Activated naive CD4-positive, alpha-beta T cell treated with anti-CD3 and anti-CD28 coated beads, Interleukin-2, amount 50 U/mL, for 72 hours (primary cell): ENCODE results near the gene C5orf46. TPM values are rescaled to one million over a fixed set of nuclear protein-coding genes. Genes with fewer than 3 reads are reported as not detected.
"Not testable (repeated sequence)": the region's sequence is repeated elsewhere in the genome, so short reads cannot be mapped to it uniquely, and the experiment has no call there.

Experiments used
- ATAC-seq, 2 donors: fragments of 150-1000 bp; cut with Tn5 transposase; 2 replicates each; pipeline ENCODE4 v1.10.0; 2021; ENCODE audit warnings: mild to moderate bottlenecking in 2 of 2, moderate library complexity in 2 of 2
- DNase-seq, 2 donors: peaks; one replicate each; pipeline ENCODE4 v3.0.0; 2021 to 2022; ENCODE audit warnings: low spot score in 2 of 2
- H3K27ac Mint-ChIP-seq, 2 donors: one replicate each; pipeline ENCODE4 v1.8.0; 2022; ENCODE audit warnings: mild to moderate bottlenecking in 2 of 2, mixed read lengths in 2 of 2
- H3K36me3 Mint-ChIP-seq, 2 donors: one replicate each; pipeline ENCODE4 v1.8.0; 2022; ENCODE audit warnings: mixed read lengths in 2 of 2
- H3K9me3 Mint-ChIP-seq, 2 donors: one replicate each; pipeline ENCODE4 v1.8.0; 2022; ENCODE audit warnings: mixed read lengths in 2 of 2
- total RNA-seq, 2 donors: library from RNA; stranded (reverse); gene quantifications; one replicate each; pipeline ENCODE4 v1.2.3, GENCODE V29; 2022

The C5orf46 gene
- not detected for total RNA-seq

DNA sequence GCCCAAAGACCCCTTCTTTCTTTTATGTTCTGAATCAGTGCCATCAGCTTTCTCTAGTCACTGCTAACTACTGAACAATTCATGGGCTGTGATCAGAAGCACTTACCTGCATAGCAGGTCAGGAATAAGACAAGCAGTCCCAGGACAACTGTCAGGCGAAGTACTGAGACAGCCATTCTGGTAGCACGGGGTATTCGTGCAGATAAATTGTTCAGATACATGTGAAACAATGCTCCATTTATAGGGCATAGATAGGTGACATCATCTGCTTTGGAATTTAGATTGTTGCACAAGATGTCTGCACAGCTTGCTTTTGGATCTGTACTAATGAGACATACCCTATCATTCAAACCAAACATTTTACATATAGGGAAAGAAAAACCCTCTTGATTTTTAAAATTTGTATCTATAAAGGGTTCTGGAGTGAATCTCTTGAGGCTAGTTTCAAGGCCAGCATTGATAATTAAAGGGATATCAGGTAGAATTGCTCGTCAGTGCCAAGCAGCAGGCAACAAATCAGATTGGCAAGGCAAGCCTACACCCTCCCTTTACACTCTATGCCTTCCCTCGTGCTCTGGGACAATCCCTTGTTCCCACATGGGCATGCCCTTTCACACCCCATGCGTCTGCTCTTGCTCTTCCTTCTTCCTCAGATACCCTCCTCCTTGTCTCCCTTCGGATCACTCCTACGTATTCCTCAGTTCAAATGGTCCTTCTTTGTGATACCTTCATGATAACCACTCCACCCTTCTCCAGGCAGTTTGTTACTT lies at the start of gene C5orf46:
TSS of gene C5orf46 (minus strand) at position 213 of the 770 bp plus-strand sequence. CDS start at position 176, 37 bp downstream.
- Mint-ChIP-seq H3K9me3 (peaks cover 0 to 3% of the 10 kb centered on the region in 2 donors), H3K36me3 (no peaks in the 10 kb centered on the region), H3K27ac (no peak within 1 kb of the TSS)
- DNase-seq = no peak
- no peak for ATAC-seq

DNA sequence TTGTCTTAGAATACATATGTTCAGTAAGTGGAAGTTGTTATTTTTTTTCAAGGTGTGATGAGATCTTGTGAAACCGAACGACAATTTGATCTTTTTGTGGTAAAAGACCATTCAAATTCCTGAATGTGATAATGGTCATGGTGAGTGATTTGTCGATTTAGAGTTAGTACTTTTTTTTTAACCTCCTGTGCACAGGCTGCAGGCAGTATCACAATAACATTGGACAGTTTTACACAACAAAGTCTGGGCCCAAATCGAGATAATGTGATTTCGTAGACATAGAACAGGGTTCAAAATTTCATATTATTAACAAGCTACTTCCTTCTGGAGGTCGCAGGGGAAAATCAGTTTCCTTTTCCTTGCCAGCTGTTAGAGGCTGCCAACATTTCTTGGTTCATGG lies 48.6 kb upstream of the C5orf46 start:
- no peak for DNase-seq
- H3K36me3 Mint-ChIP-seq = no peaks in the 10 kb centered on the region
- no peak for ATAC-seq
- H3K27ac Mint-ChIP-seq = no peak overlapping the region
- H3K9me3 Mint-ChIP-seq = no peaks in the 10 kb centered on the region

DNA sequence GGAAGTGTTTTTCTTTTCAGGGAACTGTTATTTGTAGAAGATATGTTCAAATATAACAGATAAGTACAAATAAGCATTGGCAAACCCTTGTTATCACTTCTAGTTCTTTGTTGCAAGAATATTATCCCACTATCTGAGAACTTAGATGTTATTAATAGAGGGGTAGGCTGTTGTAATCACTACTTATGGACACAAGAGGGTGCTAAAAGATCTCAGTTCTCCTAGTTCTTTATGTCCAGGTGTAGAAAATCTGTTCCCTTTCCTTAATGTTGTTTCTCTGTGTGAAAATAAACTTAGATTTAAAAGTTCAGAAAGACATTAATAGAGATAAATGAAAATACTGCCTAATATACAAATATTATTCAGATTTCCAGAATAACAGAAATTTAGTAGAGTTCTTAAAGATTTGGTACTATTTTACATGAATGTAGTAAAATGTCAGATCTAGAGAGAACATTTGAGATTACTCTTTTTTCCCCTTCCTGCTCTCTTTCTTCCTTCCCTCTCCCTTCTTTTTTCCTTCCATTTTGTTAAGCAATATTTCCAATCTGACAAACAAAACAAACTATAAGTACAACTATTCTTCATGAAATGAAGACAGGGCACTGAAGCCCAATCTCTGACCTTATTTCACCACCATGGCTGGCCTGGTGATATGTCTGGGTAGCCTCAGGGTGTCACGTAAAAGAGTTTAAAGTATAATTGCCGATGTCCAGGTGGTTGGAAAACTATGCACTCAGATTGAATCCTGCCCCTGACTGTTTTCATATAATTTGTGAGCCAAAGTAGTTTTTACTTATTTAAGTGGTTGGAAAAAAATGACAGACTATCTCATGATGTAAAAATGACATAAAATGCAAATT lies 43.6 kb upstream of the C5orf46 start:
- Mint-ChIP-seq H3K36me3 (no peaks in the 10 kb centered on the region), H3K9me3 (no peaks in the 10 kb centered on the region), H3K27ac (no peak overlapping the region)
- DNase-seq = no peak
- ATAC-seq = no peak

DNA sequence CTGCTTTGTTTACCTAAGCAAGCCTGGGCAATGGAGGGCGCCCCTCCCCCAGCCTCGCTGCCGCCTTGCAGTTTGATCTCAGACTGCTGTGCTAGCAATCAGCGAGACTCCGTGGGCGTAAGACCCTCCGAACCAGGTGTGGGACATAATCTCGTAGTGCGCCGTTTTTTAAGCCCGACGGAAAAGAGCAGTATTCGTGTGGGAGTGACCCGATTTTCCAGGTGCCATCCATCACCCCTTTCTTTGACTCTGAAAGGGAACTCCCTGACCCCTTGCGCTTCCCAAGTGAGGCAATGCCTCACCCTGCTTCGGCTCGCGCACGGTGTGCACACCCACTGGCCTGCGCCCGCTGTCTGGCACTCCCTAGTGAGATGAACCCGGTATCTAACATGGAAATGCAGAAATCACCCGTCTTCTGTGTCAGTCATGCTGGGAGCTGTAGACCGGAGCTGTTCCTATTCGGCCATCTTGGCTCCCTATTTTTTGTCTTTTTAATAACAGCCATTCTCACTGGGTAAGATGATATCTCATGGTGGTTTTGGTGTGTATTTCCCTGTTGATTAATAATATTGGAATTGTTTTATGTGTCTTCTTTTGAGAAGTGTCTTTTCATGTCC lies 40.4 kb upstream of the C5orf46 start:
- not testable (repeated sequence) for H3K9me3 Mint-ChIP-seq, DNase-seq, H3K27ac Mint-ChIP-seq, H3K36me3 Mint-ChIP-seq, ATAC-seq

DNA sequence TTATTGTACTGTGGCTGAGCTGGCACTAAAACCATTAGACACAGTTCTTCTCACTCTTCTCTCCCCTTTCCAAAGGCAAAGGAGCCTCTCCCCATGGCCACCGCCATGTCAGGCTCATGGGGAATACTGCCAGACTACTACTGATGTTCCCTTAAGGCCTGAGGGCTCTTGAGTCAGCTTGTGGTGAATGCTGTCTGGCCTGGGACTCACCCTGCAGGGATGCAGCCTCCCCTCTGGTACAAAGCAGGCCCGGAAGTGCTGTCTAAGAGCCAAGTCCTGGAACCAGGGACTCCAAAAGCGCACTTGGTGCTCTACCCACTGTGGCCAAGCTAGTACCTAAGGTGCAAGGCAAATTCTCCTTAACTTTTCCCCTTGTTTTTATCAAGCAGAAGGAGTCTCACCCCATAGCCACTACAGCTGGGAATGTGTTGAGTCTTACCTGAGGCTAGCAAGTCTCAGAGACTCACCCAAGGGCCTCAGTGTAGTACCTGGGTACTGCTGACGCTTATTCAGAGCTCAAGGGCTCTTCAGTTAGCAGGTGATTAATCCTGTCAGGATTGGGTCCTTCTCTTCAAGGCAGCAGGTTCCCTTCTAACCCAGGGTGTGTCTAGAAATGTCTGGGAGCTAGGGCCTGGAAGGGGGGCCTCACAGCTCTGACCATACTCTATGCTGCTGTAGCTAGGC lies 33.2 kb upstream of the C5orf46 start:
- peaks cover 0 to 4% of the 10 kb centered on the region in 2 donors for H3K36me3 Mint-ChIP-seq
- H3K9me3 Mint-ChIP-seq = peaks cover 8 to 9% of the 10 kb centered on the region in 2 donors
- DNase-seq = no peak
- no peak for ATAC-seq
- H3K27ac Mint-ChIP-seq = no peak overlapping the region

DNA sequence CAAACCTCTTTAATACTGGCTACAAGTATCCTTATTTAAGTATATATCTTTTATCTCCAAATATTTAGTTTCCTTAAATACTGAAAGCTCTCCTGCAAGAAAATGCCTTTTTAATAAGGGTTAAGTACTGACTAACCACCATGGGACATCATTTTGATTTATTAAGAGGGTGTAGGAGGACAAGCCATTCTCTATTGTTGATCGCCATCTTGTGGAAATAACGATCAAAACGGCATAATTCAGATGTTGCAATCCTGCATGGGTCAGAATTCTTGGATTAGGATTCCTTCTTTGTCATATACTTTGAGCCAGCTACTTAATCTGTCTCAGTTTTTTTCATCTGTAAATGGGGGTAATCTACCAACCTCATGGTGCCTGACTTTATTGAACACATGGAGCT lies 28.7 kb upstream of the C5orf46 start:
- H3K36me3 Mint-ChIP-seq = peaks cover 0 to 4% of the 10 kb centered on the region in 2 donors
- H3K27ac Mint-ChIP-seq = no peak overlapping the region
- DNase-seq (no peak), ATAC-seq (no peak)
- H3K9me3 Mint-ChIP-seq = peaks cover 8 to 9% of the 10 kb centered on the region in 2 donors

DNA sequence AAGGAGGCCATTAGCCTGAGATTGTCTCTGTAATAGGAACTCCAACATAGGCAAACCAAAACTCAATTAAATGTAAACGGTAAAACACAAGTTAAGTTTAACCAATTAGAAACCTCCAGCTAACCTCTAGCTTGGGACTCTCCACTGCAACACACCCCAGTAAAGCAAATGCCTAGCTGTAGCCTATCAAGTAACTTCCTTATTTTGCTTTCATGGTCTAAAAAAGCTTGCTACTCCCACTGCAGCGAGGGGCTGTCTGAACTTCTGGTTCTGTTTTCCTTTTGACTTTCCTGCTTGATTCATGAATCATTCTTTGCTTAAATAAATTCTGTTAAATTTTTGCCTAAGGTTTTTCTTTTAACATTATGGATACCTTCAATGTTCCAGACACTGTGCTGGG lies 24.4 kb upstream of the C5orf46 start:
- no peaks in the 10 kb centered on the region for H3K36me3 Mint-ChIP-seq
- no peak for ATAC-seq
- peaks cover 4 to 10% of the 10 kb centered on the region in 2 donors for H3K9me3 Mint-ChIP-seq
- DNase-seq = no peak
- H3K27ac Mint-ChIP-seq = no peak overlapping the region

DNA sequence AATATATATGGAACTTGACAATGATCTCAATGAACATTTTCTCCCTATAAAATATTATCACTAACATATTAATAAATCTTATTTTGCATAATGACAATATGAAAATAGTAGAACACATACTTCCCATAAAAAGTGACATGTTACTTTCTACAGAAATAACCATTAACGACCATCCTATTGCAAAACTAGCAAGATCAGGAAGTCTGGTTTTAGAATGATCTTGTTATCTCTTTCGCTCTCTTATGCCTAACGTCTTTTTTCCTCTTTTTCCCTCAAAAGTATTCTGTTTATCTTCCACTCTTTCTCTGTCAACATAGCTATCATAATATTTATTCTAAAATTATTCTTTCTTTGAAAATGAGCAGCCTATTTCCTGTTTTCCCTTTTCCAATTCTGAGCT lies 21.6 kb upstream of the C5orf46 start:
- Mint-ChIP-seq H3K27ac (no peak overlapping the region), H3K36me3 (no peaks in the 10 kb centered on the region), H3K9me3 (peaks cover 7 to 10% of the 10 kb centered on the region in 2 donors)
- ATAC-seq (no peak), DNase-seq (no peak)

DNA sequence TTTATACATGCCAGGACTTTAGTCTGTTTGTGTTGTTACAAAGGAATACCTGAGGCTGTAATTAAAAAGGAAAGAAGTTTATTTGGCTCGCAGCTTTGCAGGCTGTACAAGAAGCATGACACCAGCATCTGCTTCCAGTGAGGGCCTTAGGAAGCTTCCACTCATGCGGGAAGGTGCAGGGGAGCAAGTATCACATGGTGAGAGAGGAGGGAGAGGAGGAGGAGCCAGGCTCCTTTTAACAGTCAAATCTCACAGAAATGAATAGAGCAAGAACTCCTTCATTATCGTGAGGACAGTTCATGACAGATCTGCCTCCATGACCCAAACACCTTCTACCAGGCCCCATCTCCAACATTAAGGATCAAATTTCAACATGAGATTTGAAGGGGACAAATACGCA lies 18.7 kb upstream of the C5orf46 start:
- Mint-ChIP-seq H3K36me3 (no peaks in the 10 kb centered on the region), H3K27ac (no peak overlapping the region), H3K9me3 (peaks cover 7 to 10% of the 10 kb centered on the region in 2 donors)
- ATAC-seq = no peak
- no peak for DNase-seq

DNA sequence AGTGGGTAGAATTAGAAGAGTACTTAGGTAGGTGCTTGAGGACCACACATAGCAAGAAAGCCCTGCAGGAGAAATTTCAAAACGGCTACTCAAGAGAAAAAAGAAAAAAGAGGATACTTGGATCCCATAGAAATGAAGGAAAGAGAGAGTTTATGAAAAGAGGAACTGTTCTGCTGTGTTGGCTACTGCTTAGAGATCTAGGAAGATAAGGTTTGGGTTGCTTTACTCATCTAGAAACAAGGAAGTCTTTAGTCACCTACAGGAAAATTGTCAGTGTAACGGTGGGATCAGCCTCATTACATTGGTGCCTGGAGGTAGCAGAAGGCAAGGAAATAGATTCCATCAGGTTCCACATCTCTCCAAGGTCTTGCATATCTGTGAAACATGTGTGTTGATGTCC lies 14.8 kb upstream of the C5orf46 start:
- no peak for ATAC-seq
- no peak overlapping the region for H3K27ac Mint-ChIP-seq
- peaks cover 1 to 3% of the 10 kb centered on the region in 2 donors for H3K9me3 Mint-ChIP-seq
- H3K36me3 Mint-ChIP-seq = no peaks in the 10 kb centered on the region
- DNase-seq = no peak

DNA sequence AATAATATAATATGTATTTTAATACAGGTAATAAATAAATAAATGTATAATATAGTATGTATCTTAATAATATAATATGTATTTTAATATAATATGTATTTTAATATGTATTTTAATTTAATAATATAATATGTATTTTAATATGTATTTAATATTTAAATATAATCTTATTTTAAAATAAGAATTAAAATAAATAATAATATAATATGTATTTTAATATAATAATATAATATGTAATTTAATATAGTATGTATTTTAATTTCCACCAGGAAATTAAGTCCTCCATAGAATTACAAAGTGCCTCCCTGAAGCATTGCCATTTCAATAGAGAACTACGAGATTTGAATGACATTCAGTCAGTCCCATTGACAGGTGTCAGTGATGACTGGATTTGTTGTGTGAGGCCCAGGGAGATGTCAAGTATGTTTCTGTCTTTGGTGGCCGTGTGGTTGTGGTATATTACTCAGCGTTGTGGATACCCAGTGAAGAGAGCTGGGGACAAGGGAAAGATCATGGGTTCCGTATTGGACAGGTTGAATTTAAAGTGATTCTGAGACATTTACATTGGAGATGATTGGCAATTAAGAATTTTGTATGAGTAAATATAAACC lies 14.2 kb upstream of the C5orf46 start:
- H3K36me3 Mint-ChIP-seq = no peaks in the 10 kb centered on the region
- H3K9me3 Mint-ChIP-seq = peaks cover 0 to 3% of the 10 kb centered on the region in 2 donors
- DNase-seq (no peak), ATAC-seq (no peak)
- H3K27ac Mint-ChIP-seq = no peak overlapping the region

DNA sequence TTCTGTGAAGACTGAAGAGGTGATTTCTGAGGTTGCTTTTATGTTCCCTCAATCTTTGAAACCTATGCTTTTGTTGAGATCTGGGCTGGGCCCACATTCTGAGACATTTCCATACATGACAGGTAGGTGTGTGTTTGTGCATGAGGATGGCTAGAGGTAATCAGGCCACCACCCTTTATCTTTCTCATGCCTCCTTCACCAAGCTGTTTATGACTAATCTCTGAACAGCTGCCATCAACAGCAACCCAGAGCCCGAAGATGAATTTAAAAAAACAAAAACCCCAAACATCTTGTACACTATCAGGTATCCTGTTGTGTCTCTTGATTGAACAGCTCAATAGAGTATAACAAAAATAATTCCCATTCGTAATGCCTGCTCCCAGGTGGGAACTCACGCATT lies 12.6 kb upstream of the C5orf46 start:
- Mint-ChIP-seq H3K36me3 (no peaks in the 10 kb centered on the region), H3K9me3 (no peaks in the 10 kb centered on the region), H3K27ac (no peak overlapping the region)
- DNase-seq (no peak), ATAC-seq (no peak)

DNA sequence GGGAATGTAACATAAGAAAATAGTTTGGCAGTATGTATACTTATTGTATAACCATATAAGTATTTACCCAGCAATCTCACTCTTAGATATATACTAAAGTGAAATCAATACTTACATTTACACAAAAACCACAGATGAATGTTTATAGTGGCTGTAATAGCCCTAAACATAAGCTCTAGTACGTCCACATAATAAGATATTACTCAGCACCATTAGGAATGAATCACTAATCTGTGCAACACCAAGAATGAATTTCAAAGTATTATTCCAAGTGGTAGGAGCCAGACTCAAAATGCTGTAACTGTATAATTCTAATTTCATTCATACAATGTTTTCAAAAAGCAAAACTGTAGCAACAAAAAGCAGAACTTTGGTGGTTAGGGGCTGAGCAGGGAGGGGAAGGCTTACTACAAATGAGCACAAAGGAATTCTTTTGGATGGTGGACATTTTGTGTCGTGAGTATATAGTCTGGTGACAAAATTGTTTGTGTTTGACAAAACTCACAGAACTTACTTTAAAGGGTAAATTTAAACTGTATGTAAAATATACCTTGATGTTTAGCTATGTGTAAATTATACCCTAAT lies 11.9 kb upstream of the C5orf46 start:
- no peak for DNase-seq
- no peaks in the 10 kb centered on the region for H3K36me3 Mint-ChIP-seq
- no peak for ATAC-seq
- H3K27ac Mint-ChIP-seq = no peak overlapping the region
- no peaks in the 10 kb centered on the region for H3K9me3 Mint-ChIP-seq

DNA sequence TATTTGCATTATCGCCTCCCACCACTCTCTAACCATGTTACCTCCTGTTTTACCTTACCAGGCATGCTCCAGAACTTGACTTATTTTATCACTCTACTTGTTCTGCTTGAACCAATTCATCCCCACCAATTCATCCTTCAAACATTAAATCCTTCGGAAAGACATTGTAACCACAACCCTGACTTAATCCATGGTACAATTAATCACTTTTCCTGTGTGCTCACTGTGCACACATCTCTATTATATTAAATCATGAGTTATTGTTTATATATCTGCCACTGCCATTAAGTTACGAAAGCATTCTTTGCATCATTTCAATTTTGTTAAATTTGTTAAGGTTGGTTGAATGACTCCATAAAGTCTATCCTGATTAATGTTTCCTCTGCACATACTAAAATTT lies 7.4 kb upstream of the C5orf46 start:
- Mint-ChIP-seq H3K36me3 (no peaks in the 10 kb centered on the region), H3K27ac (no peak overlapping the region), H3K9me3 (no peaks in the 10 kb centered on the region)
- DNase-seq (no peak), ATAC-seq (no peak)

DNA sequence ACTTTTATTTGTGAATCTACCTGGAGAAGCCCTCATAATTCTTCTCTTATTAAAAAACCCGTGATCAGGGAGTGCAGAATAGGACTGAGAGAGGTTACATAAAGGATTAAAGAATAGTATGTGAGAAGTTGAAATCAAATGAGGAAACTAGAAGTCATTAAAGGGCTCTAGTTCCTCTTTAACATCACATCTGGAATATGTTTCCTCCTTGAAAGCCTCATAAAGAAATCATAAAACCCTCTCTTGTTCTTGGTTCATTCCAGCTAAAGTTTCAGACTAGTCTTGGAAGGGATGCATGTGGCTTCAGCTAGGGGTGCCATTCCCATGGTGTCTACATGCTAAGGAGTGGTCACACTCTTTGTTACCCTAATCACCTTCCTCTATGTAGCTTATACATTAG lies 5.7 kb upstream of the C5orf46 start:
- no peak for DNase-seq
- no peak for ATAC-seq
- H3K9me3 Mint-ChIP-seq = peaks cover 0 to 3% of the 10 kb centered on the region in 2 donors
- H3K36me3 Mint-ChIP-seq = no peaks in the 10 kb centered on the region
- no peak overlapping the region for H3K27ac Mint-ChIP-seq

DNA sequence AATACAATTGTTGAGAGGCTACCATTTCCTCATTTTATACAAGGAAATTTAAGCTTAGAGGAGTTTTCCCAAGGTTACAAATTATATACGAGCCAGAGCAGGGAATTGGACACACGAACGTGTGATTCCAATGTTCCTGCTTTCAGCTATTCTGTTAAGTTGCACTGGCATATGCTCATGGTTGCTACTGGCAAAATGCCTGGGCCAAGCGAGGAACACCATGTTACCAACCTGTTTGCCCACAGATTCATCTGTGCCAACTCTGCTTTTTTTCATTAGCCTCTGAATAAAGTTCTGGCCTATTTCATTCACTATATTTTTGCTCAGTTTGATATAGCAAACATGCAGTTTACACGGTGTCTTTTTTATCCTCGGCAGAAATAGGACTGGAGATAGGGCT lies 5.1 kb upstream of the C5orf46 start:
- peaks cover 0 to 3% of the 10 kb centered on the region in 2 donors for H3K9me3 Mint-ChIP-seq
- H3K27ac Mint-ChIP-seq = no peak overlapping the region
- no peak for ATAC-seq
- no peaks in the 10 kb centered on the region for H3K36me3 Mint-ChIP-seq
- no peak for DNase-seq
